ENCODE measurements around the gene UTF1.
A peak's percentile ranks its signal among the peaks of the same experiment; 100 is the strongest.

The UTF1 gene

GRCh38 chr10:133253361-133253955, 23.4 kb downstream of the UTF1 start:
- no peak for TF ChIP-seq CTCF (IDR thresholded peaks at IDR 0.05; ENCODE audit: low read depth, low read length)
- no peak for DNase-seq (ENCODE audit: low read depth in 2 of 2)
- no peak overlapping the region for H3K4me3 ChIP-seq (replicated peaks in 1 of 2; ENCODE audit: low read depth in 2 of 2, low read length in 2 of 2)

DNA sequence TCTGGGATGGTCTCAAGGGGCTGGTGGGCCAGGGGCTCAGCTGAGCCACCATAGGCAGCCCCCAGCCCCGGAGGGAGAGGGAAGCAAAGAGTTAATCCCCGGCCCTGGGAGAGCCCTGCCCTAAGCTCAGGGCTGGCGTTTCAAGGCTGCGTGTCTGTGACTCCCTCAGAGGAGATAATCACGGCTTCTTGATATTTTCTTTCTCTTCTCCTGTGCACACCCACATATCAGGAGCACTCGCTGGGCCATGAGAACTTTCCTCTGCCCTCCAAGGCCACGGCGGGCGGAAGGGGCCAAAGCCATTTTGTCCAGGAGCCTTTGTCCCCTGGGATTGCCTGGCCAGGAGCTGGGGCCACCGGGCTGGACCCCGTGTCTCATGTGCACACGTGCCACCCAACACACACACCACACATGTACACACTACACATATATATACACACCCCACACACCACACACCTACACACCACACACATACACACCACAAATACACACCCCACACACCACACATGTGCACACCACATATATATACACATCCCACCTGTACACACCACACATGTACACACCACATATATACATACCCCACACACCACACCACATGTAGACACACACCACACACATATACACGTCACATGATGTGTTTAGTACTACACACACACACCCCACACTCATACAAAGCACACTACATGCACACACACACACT, 24.6 kb downstream of the UTF1 start:
- no peak overlapping the region for H3K4me3 ChIP-seq (replicated peaks in 1 of 2; ENCODE audit: low read depth in 2 of 2, low read length in 2 of 2)
- TF ChIP-seq CTCF (IDR thresholded peaks at IDR 0.05; ENCODE audit: low read depth, low read length): no peak
- DNase-seq (ENCODE audit: low read depth in 2 of 2): no peak

GRCh38 chr10:133255323-133255722, 25.3 kb downstream of the UTF1 start:
- no peak overlapping the region for H3K4me3 ChIP-seq (replicated peaks in 1 of 2; ENCODE audit: low read depth in 2 of 2, low read length in 2 of 2)
- no peak for TF ChIP-seq CTCF (IDR thresholded peaks at IDR 0.05; ENCODE audit: low read depth, low read length)
- DNase-seq (ENCODE audit: low read depth in 2 of 2): no peak

DNA sequence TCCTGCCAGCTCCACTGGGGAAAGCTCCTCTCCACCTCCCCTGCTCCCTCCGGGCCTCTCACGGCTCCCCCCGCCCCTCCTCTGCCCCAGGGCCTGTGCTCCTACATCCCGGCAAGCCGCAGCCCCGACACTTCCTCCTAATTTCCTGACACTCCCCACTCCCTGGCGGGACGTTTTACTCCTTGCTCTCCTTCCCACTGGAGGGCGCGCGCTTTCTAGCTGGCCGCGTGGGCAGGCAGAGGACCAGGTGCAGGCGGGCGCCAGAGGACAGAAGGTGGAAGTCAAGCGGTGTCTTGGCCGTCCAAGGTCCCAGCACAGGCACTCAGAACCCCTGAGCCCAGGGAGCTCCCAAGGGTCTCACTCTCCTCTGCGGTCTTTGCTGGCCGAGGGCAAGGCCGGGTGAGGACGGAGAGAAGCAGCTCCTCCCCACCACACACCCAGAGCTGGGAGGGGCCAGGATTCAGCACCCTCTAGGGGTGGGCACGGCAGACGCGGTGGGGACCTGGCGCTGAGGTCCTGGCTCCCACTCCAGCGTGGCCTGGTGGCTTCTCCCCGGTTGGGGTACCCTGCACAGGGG, 27.6 kb downstream of the UTF1 start:
- no peak overlapping the region for H3K4me3 ChIP-seq (replicated peaks in 1 of 2; ENCODE audit: low read depth in 2 of 2, low read length in 2 of 2)
- TF ChIP-seq CTCF (IDR thresholded peaks at IDR 0.05; ENCODE audit: low read depth, low read length): peak; percentile 49
- DNase-seq (ENCODE audit: low read depth in 2 of 2): peak; percentile 49 to 53

GRCh38 chr10:133258066-133258817, 28.2 kb downstream of the UTF1 start:
- no peak for DNase-seq (ENCODE audit: low read depth in 2 of 2)
- no peak for TF ChIP-seq CTCF (IDR thresholded peaks at IDR 0.05; ENCODE audit: low read depth, low read length)
- no peak overlapping the region for H3K4me3 ChIP-seq (replicated peaks in 1 of 2; ENCODE audit: low read depth in 2 of 2, low read length in 2 of 2)

DNA sequence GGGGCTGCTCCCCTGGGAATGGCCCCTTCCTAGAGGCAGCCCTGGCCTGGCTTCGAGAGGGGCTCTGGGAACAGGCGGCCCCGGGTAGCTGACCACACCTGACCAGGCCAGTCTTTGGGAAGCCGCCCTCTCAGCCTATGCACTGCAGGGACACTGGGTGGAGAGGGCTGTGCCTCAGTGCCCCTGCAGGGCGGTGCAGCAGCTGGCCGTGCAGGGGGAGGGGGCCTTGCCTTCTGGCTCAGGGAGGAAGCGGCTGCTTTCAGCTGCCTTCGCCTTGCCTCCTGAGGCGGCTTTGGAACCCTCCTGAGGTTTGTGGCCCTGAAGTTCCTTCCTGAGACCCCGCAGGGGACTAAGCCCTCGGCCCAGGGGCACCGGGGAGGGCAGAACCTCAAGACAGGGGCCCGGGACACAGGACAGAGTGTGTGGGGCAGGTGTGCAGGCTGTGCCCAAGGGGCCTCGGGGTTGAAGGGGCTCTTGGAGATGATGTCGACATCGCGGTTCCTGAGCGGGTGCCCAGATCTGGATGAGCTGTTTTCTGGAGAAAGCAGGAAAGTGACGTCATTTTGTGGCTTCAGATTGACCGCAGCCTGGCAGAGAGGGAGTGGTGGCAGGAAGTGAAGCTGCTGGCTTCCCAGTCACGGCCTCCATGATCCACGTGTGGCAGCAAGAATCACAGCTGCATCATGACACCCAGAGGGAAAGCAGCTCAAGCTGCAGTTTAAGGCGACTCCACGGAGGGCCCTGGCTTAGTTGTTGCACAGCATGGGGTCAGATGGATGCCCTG, 29.0 kb downstream of the UTF1 start:
- no peak overlapping the region for H3K4me3 ChIP-seq (replicated peaks in 1 of 2; ENCODE audit: low read depth in 2 of 2, low read length in 2 of 2)
- DNase-seq (ENCODE audit: low read depth in 2 of 2): peak; percentile 99 to 100
- no peak for TF ChIP-seq CTCF (IDR thresholded peaks at IDR 0.05; ENCODE audit: low read depth, low read length)
